OCI-LY7 (cell line): ENCODE measurements around the gene FTO.

Experiments used
- EZH2phosphoT487 ChIP-seq: fragments of 200-600 bp; sonication (generic); IDR thresholded peaks from 2 replicates; pipeline ENCODE4 v1.6.1; 2018; ENCODE audit warnings: low read depth, borderline replicate concordance, mild to moderate bottlenecking, mixed run types, antibody characterized with exemption, low read length, moderate library complexity, mixed read lengths
- TF ChIP-seq, protein P1 (sequence below): fragments of 200-600 bp; sonication (generic); conservative IDR thresholded peaks from 2 replicates; pipeline ENCODE4 v1.5.1; 2014; ENCODE audit warnings: mild to moderate bottlenecking, antibody characterized with exemption, low read length, moderate library complexity, mixed read lengths

DNA sequence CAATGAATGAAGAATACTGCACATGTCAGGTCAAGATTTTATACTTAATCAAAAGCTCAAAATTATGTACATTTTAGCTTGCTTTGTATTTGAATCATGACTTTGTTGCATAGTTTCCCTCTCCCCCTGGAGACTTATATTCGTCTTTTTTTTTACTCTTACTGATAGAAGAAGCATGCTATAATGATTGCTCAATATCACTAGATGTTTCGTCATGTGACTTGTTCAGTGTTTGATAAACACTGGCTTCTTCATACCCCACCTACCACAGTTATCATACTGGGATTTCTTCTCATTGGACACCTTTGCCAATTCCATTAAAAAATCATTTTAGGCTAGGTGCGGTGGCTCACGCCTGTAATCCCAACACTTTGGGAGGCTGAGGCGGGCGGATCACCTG is 148.7 kb downstream of the FTO start:
- TF ChIP-seq, protein P1, sequence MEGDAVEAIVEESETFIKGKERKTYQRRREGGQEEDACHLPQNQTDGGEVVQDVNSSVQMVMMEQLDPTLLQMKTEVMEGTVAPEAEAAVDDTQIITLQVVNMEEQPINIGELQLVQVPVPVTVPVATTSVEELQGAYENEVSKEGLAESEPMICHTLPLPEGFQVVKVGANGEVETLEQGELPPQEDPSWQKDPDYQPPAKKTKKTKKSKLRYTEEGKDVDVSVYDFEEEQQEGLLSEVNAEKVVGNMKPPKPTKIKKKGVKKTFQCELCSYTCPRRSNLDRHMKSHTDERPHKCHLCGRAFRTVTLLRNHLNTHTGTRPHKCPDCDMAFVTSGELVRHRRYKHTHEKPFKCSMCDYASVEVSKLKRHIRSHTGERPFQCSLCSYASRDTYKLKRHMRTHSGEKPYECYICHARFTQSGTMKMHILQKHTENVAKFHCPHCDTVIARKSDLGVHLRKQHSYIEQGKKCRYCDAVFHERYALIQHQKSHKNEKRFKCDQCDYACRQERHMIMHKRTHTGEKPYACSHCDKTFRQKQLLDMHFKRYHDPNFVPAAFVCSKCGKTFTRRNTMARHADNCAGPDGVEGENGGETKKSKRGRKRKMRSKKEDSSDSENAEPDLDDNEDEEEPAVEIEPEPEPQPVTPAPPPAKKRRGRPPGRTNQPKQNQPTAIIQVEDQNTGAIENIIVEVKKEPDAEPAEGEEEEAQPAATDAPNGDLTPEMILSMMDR = no peak
- no peak for TF ChIP-seq EZH2phosphoT487
